Ascending aorta (tissue), 2 donors: ENCODE data around the gene PRPH. TPM values are rescaled to one million over a fixed set of nuclear protein-coding genes. Genes with fewer than 3 reads are reported as not detected.
A peak's percentile ranks its signal among the peaks of the same experiment; 100 is the strongest.

ENCODE experiments used
- DNase-seq, 2 donors: peaks; one replicate each; pipeline ENCODE4 v3.0.0-alpha.2; 2019; ENCODE audit warnings: low spot score in 2 of 2
- H3K27ac ChIP-seq, 2 donors: fragments of 200-600 bp; sonication (generic); one replicate each; pipeline ENCODE4 v1.5.1; 2016 to 2017; ENCODE audit warnings: mild to moderate bottlenecking in 1 of 2
- H3K27me3 ChIP-seq: fragments of 200-600 bp; sonication (generic); one replicate; pipeline ENCODE4 v1.5.1; 2017
- H3K36me3 ChIP-seq, 2 donors: fragments of 200-600 bp; sonication (generic); one replicate each; pipeline ENCODE4 v1.5.1; 2016
- H3K4me1 ChIP-seq, 2 donors: fragments of 200-600 bp; sonication (generic); one replicate each; pipeline ENCODE4 v1.5.1; 2016 to 2017; ENCODE audit warnings: mild to moderate bottlenecking in 1 of 2
- H3K4me3 ChIP-seq, 2 donors: fragments of 200-600 bp; sonication (generic); one replicate each; pipeline ENCODE4 v1.5.1; 2016 to 2017; ENCODE audit warnings: mild to moderate bottlenecking in 1 of 2
- H3K9me3 ChIP-seq, 2 donors: fragments of 200-600 bp; sonication (generic); one replicate each; pipeline ENCODE4 v1.5.1; 2016
- CTCF ChIP-seq, 3 experiments: fragments of 200-600 bp in 2 of 3; fragments of 450-650 bp in 1 of 3; sonication (generic) in 2 of 3; IDR thresholded peaks; one replicate each; pipeline ENCODE4 v1.5.1; 2016 to 2019; ENCODE audit warnings: antibody characterized with exemption in 3 of 3, mild to moderate bottlenecking in 1 of 3, moderate library complexity in 1 of 3
- intact Hi-C: fragments of 100-400 bp; cut with DNase I; formaldehyde crosslinking; loops from one replicate; pipeline ENCODE4 v1.15.1; 2023
- total RNA-seq: library from RNA; depleted of rRNA; stranded (reverse); fragments of >200 nt; gene quantifications from one replicate; pipeline ENCODE4 v1.1.0, GENCODE V29; 2016

The PRPH gene
- total RNA-seq, 1 donor from 2014 or later = not detected

- Histone ChIP-seq H3K4me1 (no peaks in the 10 kb centered on the region), H3K4me3 (no peak overlapping the region), H3K36me3 (no peaks in the 10 kb centered on the region), H3K27ac (no peak overlapping the region), H3K27me3 (no peaks in the 10 kb centered on the region), H3K9me3 (no peaks in the 10 kb centered on the region)
- intact Hi-C loops = no loop called here
- no peak for TF ChIP-seq CTCF (IDR thresholded peaks at IDR 0.05)
- DNase-seq = no peak
These were observed 11.2 kb upstream of the PRPH start for GRCh38 chr12:49283541-49284429.

- H3K27me3 ChIP-seq = no peaks in the 10 kb centered on the region
- intact Hi-C loops = loop anchor here (5.0 kb wide), 1 partner anchor 228 kb away; no protein-coding TSS in a partner anchor
- DNase-seq = no peak
These were observed 10.3 kb upstream of the PRPH start for GRCh38 chr12:49284672-49285071.

DNA sequence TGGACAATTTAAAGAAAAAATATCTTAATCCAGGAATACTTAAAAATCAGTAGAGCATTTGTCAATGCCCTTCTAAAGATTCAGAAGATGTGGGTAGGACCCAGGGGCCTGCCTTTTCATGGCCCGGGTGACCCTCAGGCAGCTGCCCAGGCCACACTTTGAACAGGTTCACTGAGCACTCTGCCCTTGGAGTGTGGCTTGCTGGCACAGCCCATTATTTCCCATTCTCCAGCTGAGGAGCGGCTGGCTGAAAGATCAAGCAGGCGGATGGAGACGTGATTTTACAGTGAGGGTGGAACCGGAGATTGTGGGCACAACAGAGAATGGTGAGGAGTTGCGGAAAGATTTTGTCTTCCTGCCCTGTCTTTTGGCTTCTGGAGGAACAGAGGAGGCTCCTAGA, 7.1 kb upstream of the PRPH start:
- Histone ChIP-seq H3K4me1 (peaks cover 3 to 4% of the 10 kb centered on the region in 2 donors), H3K4me3 (no peak overlapping the region), H3K27me3 (no peaks in the 10 kb centered on the region), H3K9me3 (no peaks in the 10 kb centered on the region), H3K27ac (no peak overlapping the region), H3K36me3 (no peaks in the 10 kb centered on the region)
- DNase-seq = no peak
- intact Hi-C loops = loop anchor here (2.0 to 5.0 kb wide), 2 partner anchors 49 to 224 kb away; partner anchors contain the start of gene C1QL4
- no peak for TF ChIP-seq CTCF (IDR thresholded peaks at IDR 0.05)

More at GRCh38 chr12:49284672-49285071, 10.3 kb upstream of the PRPH start:
- H3K4me1 ChIP-seq = no peaks in the 10 kb centered on the region
- H3K27ac ChIP-seq = no peak overlapping the region
- no peak for TF ChIP-seq CTCF (IDR thresholded peaks at IDR 0.05)
- no peaks in the 10 kb centered on the region for H3K36me3 ChIP-seq
- no peak overlapping the region for H3K4me3 ChIP-seq
- H3K9me3 ChIP-seq = no peaks in the 10 kb centered on the region

GRCh38 chr12:49288412-49288853, 6.5 kb upstream of the PRPH start:
- Histone ChIP-seq H3K9me3 (no peaks in the 10 kb centered on the region), H3K4me1 (peaks cover 4 to 7% of the 10 kb centered on the region in 2 donors), H3K4me3 (no peak overlapping the region), H3K36me3 (no peaks in the 10 kb centered on the region), H3K27ac (no peak overlapping the region), H3K27me3 (no peaks in the 10 kb centered on the region)
- intact Hi-C loops = loop anchor here (2.0 to 5.0 kb wide), 2 partner anchors 48 to 224 kb away; partner anchors contain the start of gene C1QL4
- TF ChIP-seq CTCF (IDR thresholded peaks at IDR 0.05) = peak; percentile 84 to 87 (median 87)
- DNase-seq = peak in 1 of 2 donors; percentile 70

DNA sequence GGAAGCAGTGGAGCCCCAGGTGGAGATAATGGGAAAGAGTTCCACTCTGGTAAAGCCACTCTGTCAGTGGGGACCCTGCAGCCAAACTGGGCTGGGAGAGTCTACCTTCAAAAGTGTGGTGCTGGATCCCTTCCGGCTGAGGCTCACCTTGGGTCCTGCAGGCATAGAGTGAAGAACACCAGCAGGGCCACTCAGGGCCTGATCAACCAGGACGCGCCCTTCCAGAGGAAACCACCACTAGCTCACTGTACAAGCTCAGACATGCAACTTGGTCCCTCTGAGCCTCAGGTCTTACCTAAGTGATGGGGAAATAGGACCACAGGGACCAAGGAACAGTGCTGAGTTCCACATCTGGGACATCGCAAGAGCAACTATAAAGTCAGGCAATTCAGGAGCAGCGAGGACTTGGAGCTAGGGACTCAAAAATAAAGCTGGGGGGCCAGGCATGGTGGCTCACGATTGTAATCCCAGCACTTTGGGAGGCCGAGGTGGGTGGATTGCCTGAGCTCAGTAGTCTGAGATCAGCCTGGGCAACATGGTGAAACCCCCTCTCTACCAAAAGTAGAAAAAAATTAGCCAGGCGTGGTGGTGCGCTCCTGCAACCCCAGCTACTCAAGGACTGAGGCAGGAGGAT, 5.9 kb upstream of the PRPH start:
- H3K9me3 ChIP-seq = no peaks in the 10 kb centered on the region
- no peaks in the 10 kb centered on the region for H3K36me3 ChIP-seq
- TF ChIP-seq CTCF (IDR thresholded peaks at IDR 0.05) = no peak
- DNase-seq = no peak
- intact Hi-C loops = loop anchor here (2.0 to 5.0 kb wide), 2 partner anchors 48 to 223 kb away; partner anchors contain the start of gene C1QL4
- H3K4me3 ChIP-seq = no peak overlapping the region
- H3K27me3 ChIP-seq = no peaks in the 10 kb centered on the region
- no peak overlapping the region for H3K27ac ChIP-seq
- H3K4me1 ChIP-seq = peaks cover 4 to 9% of the 10 kb centered on the region in 2 donors
